ENCODE results near the gene PKNOX2. TPM values are rescaled to one million over a fixed set of nuclear protein-coding genes. Genes with fewer than 3 reads are reported as not detected.

The PKNOX2 gene
- total and polyA plus RNA-seq, 9 of the 15 experiments (the other 6 are each of a cell fraction or from before 2014, with no cell fraction given) = not detected

- no peaks in the 10 kb centered on the region for H3K4me1 ChIP-seq (replicated peaks in 1 of 2; ENCODE audit: control insufficient read depth in 2 of 2, insufficient read depth in 2 of 2, low read length in 2 of 2)
- no peak overlapping the region for H2AFZ ChIP-seq (ENCODE audit: low read depth, low read length)
- no peak for ATAC-seq
- CTCF ChIA-PET (ENCODE audit: low intra/inter-chr PET ratio) = no interaction called here
- TF ChIP-seq MEF2A (IDR thresholded peaks at IDR 0.05; ENCODE audit: control insufficient read depth, low read depth, low read length) = no peak
- no peak for TF ChIP-seq STAG1 (CRISPR knock-in tag; IDR thresholded peaks at IDR 0.05; ENCODE audit: borderline replicate concordance)
- TF ChIP-seq MAX (CRISPR knock-in tag; IDR thresholded peaks at IDR 0.05) = no peak
- no peak for TF ChIP-seq ZKSCAN1 (IDR thresholded peaks at IDR 0.05; ENCODE audit: low read depth, low read length)
- no peak overlapping the region; a peak in 1 of 4 replicates for H3K9ac ChIP-seq (ENCODE audit: insufficient read depth in 1 of 2, low read depth in 2 of 2, low read length in 2 of 2)
- intact Hi-C loops (cut with micrococcal nuclease) = no loop called here
- no peaks in the 10 kb centered on the region for H3K36me3 ChIP-seq (ENCODE audit: control insufficient read depth, insufficient read depth, low read length)
- no peaks in the 10 kb centered on the region for H4K20me1 ChIP-seq (replicated peaks; ENCODE audit: control insufficient read depth, insufficient read depth, low read length)
- POLR2A ChIA-PET = no interaction called here
- FAIRE-seq = no peak
- no peaks in the 10 kb centered on the region for H3K79me2 ChIP-seq (ENCODE audit: control insufficient read depth, insufficient read depth, low read length)
- 17% methylated on average over 22 of the region's 22 CpGs for WGBS (ENCODE audit: insufficient coverage, low coverage, missing lambda C conversion rate)
- no peak overlapping the region for H3K4me3 ChIP-seq
- no TSS peak for BruUV-seq (replicated peaks)
- H3K9me3 ChIP-seq (replicated peaks; ENCODE audit: control insufficient read depth, insufficient read depth, low read depth, low read length) = no peaks in the 10 kb centered on the region
- DNase-seq (ENCODE audit: extremely low read depth in 1 of 4, low spot score in 3 of 4) = no peak
- peaks cover 22 to 29% of the 10 kb centered on the region in 2 experiments for H3K27me3 ChIP-seq (ENCODE audit: control insufficient read depth in 2 of 2, insufficient read depth in 2 of 2, low read length in 2 of 2)
- no peak overlapping the region for H3K27ac ChIP-seq (ENCODE audit: extremely low read depth, low read depth, low read length)
- in situ Hi-C loops (cut with MboI) = no loop called here
- H3K4me2 ChIP-seq (ENCODE audit: insufficient read depth, low read length) = 0 out of 2 replicates have a peak overlapping the region, but pooled peaks have one; percentile 16
- H3K9me1 ChIP-seq (ENCODE audit: control insufficient read depth, insufficient read depth, low read length) = no peaks in the 10 kb centered on the region
These were observed 35.1 kb upstream of the PKNOX2 start for GRCh38 chr11:125129316-125129993.

GRCh38 chr11:125132071-125132470 is 32.5 kb upstream of the PKNOX2 start:
- no peaks in the 10 kb centered on the region for H3K36me3 ChIP-seq (ENCODE audit: control insufficient read depth, insufficient read depth, low read length)
- intact Hi-C loops (cut with micrococcal nuclease) = no loop called here
- ChIA-PET POLR2A (no interaction called here), CTCF (ENCODE audit: low intra/inter-chr PET ratio) (no interaction called here)
- H3K79me2 ChIP-seq (ENCODE audit: control insufficient read depth, insufficient read depth, low read length) = no peaks in the 10 kb centered on the region
- H4K20me1 ChIP-seq (replicated peaks; ENCODE audit: control insufficient read depth, insufficient read depth, low read length) = no peaks in the 10 kb centered on the region
- no peak overlapping the region for H3K27ac ChIP-seq (ENCODE audit: extremely low read depth, low read depth, low read length)
- H3K4me3 ChIP-seq = no peak overlapping the region
- H3K9me1 ChIP-seq (ENCODE audit: control insufficient read depth, insufficient read depth, low read length) = no peaks in the 10 kb centered on the region
- in situ Hi-C loops (cut with MboI) = no loop called here
- H3K27me3 ChIP-seq (ENCODE audit: control insufficient read depth in 2 of 2, insufficient read depth in 2 of 2, low read length in 2 of 2) = peaks cover 21 to 30% of the 10 kb centered on the region in 2 experiments
- no peaks in the 10 kb centered on the region for H3K9me3 ChIP-seq (replicated peaks; ENCODE audit: control insufficient read depth, insufficient read depth, low read depth, low read length)
- BruUV-seq (replicated peaks) = no TSS peak
- FAIRE-seq (no peak), ATAC-seq (no peak), DNase-seq (ENCODE audit: extremely low read depth in 1 of 4, low spot score in 3 of 4) (no peak)
- H3K9ac ChIP-seq (ENCODE audit: insufficient read depth in 1 of 2, low read depth in 2 of 2, low read length in 2 of 2) = no peak overlapping the region
- TF ChIP-seq XRCC4 (IDR thresholded peaks at IDR 0.05; ENCODE audit: extremely low read depth, insufficient read depth, insufficient read length) (no peak), MAFK (IDR thresholded peaks at IDR 0.05; ENCODE audit: low read length) (no peak), ZBTB17 (CRISPR knock-in tag; IDR thresholded peaks at IDR 0.05) (no peak), FUS (optimal IDR thresholded peaks at IDR 0.05; ENCODE audit: low read depth, low read length) (no peak), GTF2E2 (tag; IDR thresholded peaks at IDR 0.05) (no peak), TEAD4 (IDR thresholded peaks at IDR 0.05; ENCODE audit: low read length) (no peak), TEAD4 (CRISPR knock-in tag; IDR thresholded peaks at IDR 0.05; ENCODE audit: borderline replicate concordance) (no peak), MTF1 (CRISPR knock-in tag; IDR thresholded peaks at IDR 0.05; ENCODE audit: borderline replicate concordance) (no peak)
- H3K4me2 ChIP-seq (ENCODE audit: insufficient read depth, low read length) = no peak overlapping the region
- 0% methylated on average over 1 of the region's 1 CpG for WGBS (ENCODE audit: insufficient coverage, low coverage, missing lambda C conversion rate)
- no peaks in the 10 kb centered on the region for H3K4me1 ChIP-seq (replicated peaks in 1 of 2; ENCODE audit: control insufficient read depth in 2 of 2, insufficient read depth in 2 of 2, low read length in 2 of 2)
- H2AFZ ChIP-seq (ENCODE audit: low read depth, low read length) = no peak overlapping the region
